Lower leg skin (tissue), 3 donors: ENCODE results near the gene IQCC.

ENCODE experiments used
- CTCF ChIP-seq, 3 donors: fragments of 450-650 bp; IDR thresholded peaks; one replicate each; pipeline ENCODE4 v1.5.1; 2016; ENCODE audit warnings: antibody characterized with exemption in 3 of 3, mild to moderate bottlenecking in 3 of 3, moderate library complexity in 2 of 3
- POLR2A ChIP-seq, 2 donors: fragments of 450-650 bp; IDR thresholded peaks; one replicate each; pipeline ENCODE4 v1.6.1; 2016 to 2017; ENCODE audit warnings: antibody characterized with exemption in 2 of 2, mild to moderate bottlenecking in 1 of 2, moderate library complexity in 1 of 2

GRCh38 chr1:32195531-32195930 lies 9.9 kb upstream of the IQCC start:
- TF ChIP-seq CTCF (IDR thresholded peaks at IDR 0.05) (no peak), POLR2A (IDR thresholded peaks at IDR 0.05) (no peak)
